HG02870 (cell line): ENCODE results near the gene POLG.
"Not testable (repeated sequence)": the region's sequence is repeated elsewhere in the genome, so short reads cannot be mapped to it uniquely, and the experiment has no call there.

Experiments used
- ATAC-seq: cut with Tn5 transposase; IDR thresholded peaks from one replicate; pipeline ENCODE4 v1.9.1; 2021; ENCODE audit warnings: mild to moderate bottlenecking, moderate library complexity; ENCODE audit not compliant: unreplicated experiment

The POLG gene

GRCh38 chr15:89291934-89292438 lies 42.6 kb downstream of the POLG start:
- no peak for ATAC-seq

DNA sequence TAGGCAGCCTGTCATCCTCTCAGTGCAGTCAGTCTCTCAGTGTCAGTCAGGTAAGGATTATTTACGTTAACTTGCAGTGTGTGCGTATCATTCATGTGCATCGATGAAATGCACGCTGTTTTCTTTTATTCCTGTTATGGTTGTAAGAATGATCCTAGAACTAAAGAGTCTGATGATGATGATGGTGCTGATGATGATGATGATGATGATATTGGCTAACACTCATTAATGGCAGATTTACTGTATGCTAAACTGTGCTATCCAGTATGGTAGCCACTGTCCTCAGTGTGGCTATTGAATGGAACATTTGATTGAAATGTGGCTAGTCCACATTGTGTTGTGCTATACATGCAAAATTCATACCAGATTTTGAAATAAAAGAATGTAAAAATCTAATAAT lies 51.4 kb downstream of the POLG start:
- ATAC-seq = no peak

- ATAC-seq = no peak
Observed at GRCh38 chr15:89282631-89283030, 52.0 kb downstream of the POLG start.

DNA sequence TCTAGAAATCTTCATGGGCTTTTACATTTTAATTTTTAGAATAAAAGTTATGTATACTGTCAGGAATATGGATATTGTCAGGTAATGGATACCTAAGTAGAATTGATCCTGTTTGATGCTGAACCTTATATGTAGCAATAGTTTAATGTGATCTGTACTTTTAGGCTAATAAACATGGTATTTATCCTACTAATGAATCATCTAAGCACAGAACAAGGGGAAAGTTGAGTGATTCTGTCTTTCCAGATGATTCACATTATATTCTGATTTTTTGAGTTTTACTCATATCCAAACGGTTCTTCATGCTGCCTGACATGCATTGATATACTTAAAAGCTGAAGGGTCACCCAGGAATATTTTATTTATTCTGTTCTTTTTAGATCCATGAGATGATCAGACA lies 56.3 kb downstream of the POLG start:
- ATAC-seq = no peak

- not testable (repeated sequence) for ATAC-seq
Observed at GRCh38 chr15:89277281-89277680, 57.3 kb downstream of the POLG start.
